Measurements from ENCODE around the gene AKAP13.

AKAP13 gene

GRCh38 chr15:85400606-85401005 lies 20.2 kb downstream of the AKAP13 start:
- TF ChIP-seq ELF4 (IDR thresholded peaks at IDR 0.05) = no peak
- no peak for TF ChIP-seq CTBP1 (IDR thresholded peaks at IDR 0.05; ENCODE audit: borderline replicate concordance)
- TF ChIP-seq TARDBP (IDR thresholded peaks at IDR 0.05) = no peak
- TF ChIP-seq ZNF384 (IDR thresholded peaks at IDR 0.05) = no peak
- TF ChIP-seq, protein P1, sequence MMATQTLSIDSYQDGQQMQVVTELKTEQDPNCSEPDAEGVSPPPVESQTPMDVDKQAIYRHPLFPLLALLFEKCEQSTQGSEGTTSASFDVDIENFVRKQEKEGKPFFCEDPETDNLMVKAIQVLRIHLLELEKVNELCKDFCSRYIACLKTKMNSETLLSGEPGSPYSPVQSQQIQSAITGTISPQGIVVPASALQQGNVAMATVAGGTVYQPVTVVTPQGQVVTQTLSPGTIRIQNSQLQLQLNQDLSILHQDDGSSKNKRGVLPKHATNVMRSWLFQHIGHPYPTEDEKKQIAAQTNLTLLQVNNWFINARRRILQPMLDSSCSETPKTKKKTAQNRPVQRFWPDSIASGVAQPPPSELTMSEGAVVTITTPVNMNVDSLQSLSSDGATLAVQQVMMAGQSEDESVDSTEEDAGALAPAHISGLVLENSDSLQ (IDR thresholded peaks at IDR 0.05) = no peak
- no peak for TF ChIP-seq LEF1 (IDR thresholded peaks at IDR 0.05; ENCODE audit: borderline replicate concordance)
- TF ChIP-seq FOXK2 (IDR thresholded peaks at IDR 0.05) = no peak
- TF ChIP-seq L3MBTL2 (conservative IDR thresholded peaks at IDR 0.05) = no peak
- no peak for TF ChIP-seq SUZ12 (IDR thresholded peaks at IDR 0.05)
- TF ChIP-seq SP1 (IDR thresholded peaks at IDR 0.05) = no peak
- no peak for TF ChIP-seq FOXA1 (IDR thresholded peaks at IDR 0.05)
- no peak for TF ChIP-seq FOXM1 (IDR thresholded peaks at IDR 0.05; ENCODE audit: borderline replicate concordance)
- TF ChIP-seq BHLHE40 (IDR thresholded peaks at IDR 0.05; ENCODE audit: borderline replicate concordance) = no peak
- no peak for TF ChIP-seq HDGF (IDR thresholded peaks at IDR 0.05; ENCODE audit: borderline replicate concordance)
- no peak for TF ChIP-seq ARNT (IDR thresholded peaks at IDR 0.05)
- TF ChIP-seq NFRKB (IDR thresholded peaks at IDR 0.05) = no peak
- CTCF ChIA-PET = interaction anchor here (0.5 to 2.4 kb wide), 3 partner anchors 70 to 122 kb away, joined by 4 to 12 read pairs (median 4); no protein-coding TSS in a partner anchor
- POLR2A ChIA-PET = interaction anchor here (1.3 to 1.4 kb wide), 2 partner anchors 10 to 20 kb away, joined by 3 read pairs; partner anchors contain the start of gene AKAP13
- no peak for DNase-seq (ENCODE audit: extremely low spot score)

- DNase-seq (ENCODE audit: extremely low spot score) = no peak
- POLR2A ChIA-PET = interaction anchor here (1.3 to 1.4 kb wide), 2 partner anchors 9 to 21 kb away, joined by 3 read pairs; partner anchors contain the start of gene AKAP13
- CTCF ChIA-PET = interaction anchor here (2.4 kb wide), 1 partner anchor 70 kb away, joined by 12 read pairs; no protein-coding TSS in a partner anchor
- no peak for TF ChIP-seq HDGF (IDR thresholded peaks at IDR 0.05; ENCODE audit: borderline replicate concordance)
- TF ChIP-seq ELF4 (IDR thresholded peaks at IDR 0.05) = no peak
- no peak for TF ChIP-seq NFRKB (IDR thresholded peaks at IDR 0.05)
- no peak for TF ChIP-seq L3MBTL2 (conservative IDR thresholded peaks at IDR 0.05)
- TF ChIP-seq SP1 (IDR thresholded peaks at IDR 0.05) = no peak
- TF ChIP-seq, protein P1 (IDR thresholded peaks at IDR 0.05) = no peak
- no peak for TF ChIP-seq BHLHE40 (IDR thresholded peaks at IDR 0.05; ENCODE audit: borderline replicate concordance)
- no peak for TF ChIP-seq FOXA1 (IDR thresholded peaks at IDR 0.05)
- TF ChIP-seq LEF1 (IDR thresholded peaks at IDR 0.05; ENCODE audit: borderline replicate concordance) = no peak
- TF ChIP-seq TARDBP (IDR thresholded peaks at IDR 0.05) = no peak
- no peak for TF ChIP-seq CTBP1 (IDR thresholded peaks at IDR 0.05; ENCODE audit: borderline replicate concordance)
- TF ChIP-seq FOXM1 (IDR thresholded peaks at IDR 0.05; ENCODE audit: borderline replicate concordance) = no peak
- TF ChIP-seq ARNT (IDR thresholded peaks at IDR 0.05) = no peak
- TF ChIP-seq FOXK2 (IDR thresholded peaks at IDR 0.05) = no peak
- TF ChIP-seq ZNF384 (IDR thresholded peaks at IDR 0.05) = no peak
- no peak for TF ChIP-seq SUZ12 (IDR thresholded peaks at IDR 0.05)
Observed at GRCh38 chr15:85401108-85401774, 20.8 kb downstream of the AKAP13 start.

DNA sequence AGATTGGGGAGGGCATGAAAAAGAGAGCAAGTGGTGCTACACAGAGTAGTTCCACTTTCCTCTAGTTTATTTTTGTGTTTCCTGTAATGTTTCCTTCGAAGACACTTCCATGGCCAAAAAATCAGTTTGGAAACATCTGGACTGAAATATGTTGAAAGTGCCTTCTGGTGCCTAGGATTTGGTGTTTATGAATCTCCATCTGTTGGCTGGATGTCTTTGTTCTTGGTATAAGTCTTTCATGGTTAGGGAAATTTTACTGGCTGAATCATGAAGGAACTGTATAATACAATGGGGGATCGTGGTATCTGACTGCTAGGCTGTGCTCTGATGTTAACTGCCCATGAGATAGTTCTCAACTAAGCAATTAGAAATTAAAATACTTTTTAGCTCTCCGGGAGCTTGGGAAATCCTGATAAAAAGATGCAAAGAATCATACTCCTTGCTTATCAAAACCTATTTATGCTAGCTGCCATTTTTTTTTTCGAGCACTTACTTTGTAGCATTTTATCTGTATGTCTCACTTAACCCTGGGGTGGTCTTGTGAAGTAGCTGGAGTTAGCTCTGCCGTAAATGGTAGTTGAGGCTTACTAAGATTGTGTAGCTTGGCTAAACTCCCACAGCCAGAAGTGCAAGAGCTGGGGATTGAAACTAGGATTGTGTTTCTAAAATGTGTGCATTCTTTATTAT lies 21.9 kb downstream of the AKAP13 start:
- TF ChIP-seq ELF4 (IDR thresholded peaks at IDR 0.05) (no peak), SP1 (IDR thresholded peaks at IDR 0.05) (no peak), L3MBTL2 (conservative IDR thresholded peaks at IDR 0.05) (no peak), BHLHE40 (IDR thresholded peaks at IDR 0.05; ENCODE audit: borderline replicate concordance) (no peak), NFRKB (IDR thresholded peaks at IDR 0.05) (no peak), ZNF384 (IDR thresholded peaks at IDR 0.05) (no peak), FOXK2 (IDR thresholded peaks at IDR 0.05) (no peak), CTBP1 (IDR thresholded peaks at IDR 0.05; ENCODE audit: borderline replicate concordance) (no peak), ARNT (IDR thresholded peaks at IDR 0.05) (no peak), HDGF (IDR thresholded peaks at IDR 0.05; ENCODE audit: borderline replicate concordance) (no peak), FOXM1 (IDR thresholded peaks at IDR 0.05; ENCODE audit: borderline replicate concordance) (no peak), LEF1 (IDR thresholded peaks at IDR 0.05; ENCODE audit: borderline replicate concordance) (no peak), FOXA1 (IDR thresholded peaks at IDR 0.05) (no peak), TARDBP (IDR thresholded peaks at IDR 0.05) (no peak), SUZ12 (IDR thresholded peaks at IDR 0.05) (no peak)
- TF ChIP-seq, protein P1 (IDR thresholded peaks at IDR 0.05) = no peak
- ChIA-PET CTCF (interaction anchor here (0.6 to 3.3 kb wide), 4 partner anchors 9 to 71 kb away, joined by 3 to 15 read pairs (median 6); no protein-coding TSS in a partner anchor), POLR2A (interaction anchor here (0.9 to 1.1 kb wide), 2 partner anchors 11 to 22 kb away, joined by 4 to 5 read pairs; partner anchors contain the start of gene AKAP13)

GRCh38 chr15:85403745-85404144 lies 23.3 kb downstream of the AKAP13 start:
- ChIA-PET CTCF (interaction anchor here (0.5 to 3.3 kb wide), 7 partner anchors 10 to 331 kb away, joined by 3 to 15 read pairs (median 7); no protein-coding TSS in a partner anchor), POLR2A (interaction anchor here (1.0 to 2.5 kb wide), 5 partner anchors 9 to 73 kb away, joined by 3 to 10 read pairs (median 3); partner anchors contain the start of gene AKAP13)
- no peak for DNase-seq (ENCODE audit: extremely low spot score)
- no peak for TF ChIP-seq FOXA1 (IDR thresholded peaks at IDR 0.05)
- no peak for TF ChIP-seq ZNF384 (IDR thresholded peaks at IDR 0.05)
- TF ChIP-seq TARDBP (IDR thresholded peaks at IDR 0.05) = no peak

More for the DNA sequence above, 21.9 kb downstream of the AKAP13 start:
- DNase-seq (ENCODE audit: extremely low spot score) = no peak

Measured in HEK293T (cell line).